Large intestine (tissue), 3 donors: Measurements from ENCODE around the gene AADACL3. TPM values are rescaled to one million over a fixed set of nuclear protein-coding genes. Genes with fewer than 3 reads are reported as not detected.

Experiments used
- DNase-seq, 2 donors: peaks; one replicate each; pipeline versions ENCODE4 v3.0.0 to v3.0.0-alpha.2; 2013
- H3K27ac ChIP-seq: one replicate; pipeline ENCODE4 v1.5.1; 2013; ENCODE audit warnings: low read length
- H3K27me3 ChIP-seq: 2 replicates; pipeline ENCODE4 v1.6.1; 2013; ENCODE audit warnings: low read length; ENCODE audit not compliant: control insufficient read depth, insufficient read depth
- H3K36me3 ChIP-seq: 2 replicates; pipeline ENCODE4 v1.6.1; 2013; ENCODE audit warnings: low read length; ENCODE audit not compliant: control insufficient read depth, insufficient read depth
- H3K4me1 ChIP-seq: one replicate; pipeline ENCODE4 v1.6.1; 2013; ENCODE audit warnings: low read length; ENCODE audit not compliant: control insufficient read depth, insufficient read depth
- H3K4me3 ChIP-seq: one replicate; pipeline ENCODE4 v1.5.1; 2013; ENCODE audit warnings: low read length
- H3K9me3 ChIP-seq: one replicate; pipeline ENCODE4 v1.6.1; 2013; ENCODE audit warnings: mild to moderate bottlenecking, low read depth, low read length, moderate library complexity; ENCODE audit not compliant: control insufficient read depth
- WGBS: methylation state at CpG from one replicate; pipeline ENCODE4 v1.1.5; 2013; ENCODE audit warnings: low lambda C conversion rate; ENCODE audit not compliant: insufficient coverage; 5-methylcytosine and 5-hydroxymethylcytosine counted together
- polyA plus RNA-seq: library from polyadenylated mRNA; unstranded; fragments of 120-200 nt; gene quantifications from one replicate; pipeline ENCODE4 v1.2.1, GENCODE V29; 2013

Gene AADACL3
- polyA plus RNA-seq, 1 donor = not detected

- WGBS = no CpG with 5 or more reads among the region's 4 CpGs
Observed at GRCh38 chr1:12763479-12763878, 47.6 kb downstream of the AADACL3 start.

DNA sequence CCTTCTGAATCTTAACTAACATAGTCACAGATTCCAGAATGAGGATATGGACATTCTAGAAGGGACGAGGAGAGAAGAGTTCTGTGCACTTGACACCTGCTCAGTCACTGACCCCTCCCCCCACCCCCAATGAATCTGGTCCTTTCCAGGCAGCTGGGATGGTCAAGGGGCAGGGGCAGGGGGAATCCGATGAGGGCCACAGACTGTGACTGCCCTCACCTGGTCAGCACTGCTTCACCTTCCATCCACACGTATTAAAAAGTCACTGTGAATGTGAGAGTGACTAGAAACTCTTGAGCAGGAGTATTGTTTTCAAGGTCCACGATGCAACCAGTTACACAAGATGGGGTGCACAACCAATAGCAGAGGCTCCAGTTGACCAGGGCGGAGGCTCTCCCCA, 48.1 kb downstream of the AADACL3 start:
- Histone ChIP-seq H3K27me3 (no peaks in the 10 kb centered on the region), H3K4me1 (no peaks in the 10 kb centered on the region), H3K36me3 (no peaks in the 10 kb centered on the region), H3K4me3 (no peak overlapping the region), H3K27ac (no peak overlapping the region), H3K9me3 (no peaks in the 10 kb centered on the region)
- DNase-seq = no peak
- no CpG with 5 or more reads among the region's 5 CpGs for WGBS

More at GRCh38 chr1:12763479-12763878, 47.6 kb downstream of the AADACL3 start:
- Histone ChIP-seq H3K27ac (no peak overlapping the region), H3K9me3 (no peaks in the 10 kb centered on the region), H3K36me3 (no peaks in the 10 kb centered on the region), H3K27me3 (no peaks in the 10 kb centered on the region), H3K4me1 (no peaks in the 10 kb centered on the region), H3K4me3 (no peak overlapping the region)
- DNase-seq = no peak

DNA sequence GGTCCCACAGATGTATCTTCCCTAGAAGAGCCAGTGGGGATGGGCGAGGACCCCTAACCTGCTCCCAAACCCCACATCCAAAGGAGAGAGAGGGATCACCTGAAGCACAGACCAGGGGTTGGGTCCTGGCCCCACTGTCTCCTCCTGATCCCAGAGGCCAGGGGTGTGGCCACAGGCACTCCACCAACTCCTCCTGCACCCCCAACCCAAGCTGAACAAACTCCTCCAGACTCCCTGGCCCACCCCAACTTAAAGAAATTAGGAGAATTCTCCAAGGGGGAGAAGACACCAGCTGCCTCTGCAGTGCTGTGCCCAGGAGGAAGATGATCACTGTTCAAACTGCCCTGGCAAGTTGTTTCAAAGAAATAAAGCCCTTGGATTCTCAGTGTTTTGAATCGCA, 53.1 kb downstream of the AADACL3 start:
- Histone ChIP-seq H3K36me3 (no peaks in the 10 kb centered on the region), H3K4me1 (no peaks in the 10 kb centered on the region), H3K9me3 (no peaks in the 10 kb centered on the region), H3K27me3 (no peaks in the 10 kb centered on the region), H3K27ac (no peak overlapping the region), H3K4me3 (no peak overlapping the region)
- DNase-seq = no peak
- 80% methylated on average over 1 of the region's 2 CpGs for WGBS

DNA sequence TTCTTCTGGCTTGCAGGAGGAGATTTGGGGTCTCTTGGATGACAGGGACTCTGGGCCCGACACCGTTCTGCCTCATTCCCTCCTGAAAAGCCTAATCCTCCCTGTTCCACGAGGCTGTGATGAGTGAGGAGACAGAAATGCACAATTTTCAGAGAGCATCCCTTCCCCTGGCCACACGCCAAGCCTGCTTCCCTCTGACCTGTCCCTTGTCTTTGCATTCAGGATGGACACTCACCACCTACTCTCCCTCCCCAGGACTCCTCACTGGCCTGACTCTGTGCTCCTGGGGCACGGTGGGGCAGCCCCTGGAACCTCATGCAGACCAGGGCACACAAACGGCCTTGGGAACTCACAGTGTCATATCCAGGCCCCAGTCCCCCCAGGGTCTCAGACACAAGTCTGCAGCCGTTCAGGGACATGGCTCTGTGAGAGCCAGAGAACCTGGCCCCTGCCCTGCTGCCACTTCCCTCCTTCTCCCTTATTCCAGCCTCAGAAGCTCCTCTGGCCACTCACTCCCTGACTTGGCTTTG, 54.1 kb downstream of the AADACL3 start:
- H3K9me3 ChIP-seq = no peaks in the 10 kb centered on the region

GRCh38 chr1:12770620-12771019, 54.7 kb downstream of the AADACL3 start:
- H3K27ac ChIP-seq = no peak overlapping the region
- DNase-seq = no peak
- no peaks in the 10 kb centered on the region for H3K27me3 ChIP-seq
- no peaks in the 10 kb centered on the region for H3K36me3 ChIP-seq
- no CpG with 5 or more reads among the region's 2 CpGs for WGBS
- no peak overlapping the region for H3K4me3 ChIP-seq
- no peaks in the 10 kb centered on the region for H3K9me3 ChIP-seq
- H3K4me1 ChIP-seq = no peaks in the 10 kb centered on the region

More for the DNA sequence above, 54.1 kb downstream of the AADACL3 start:
- no peak overlapping the region for H3K4me3 ChIP-seq
- WGBS = no CpG with 5 or more reads among the region's 7 CpGs
- no peaks in the 10 kb centered on the region for H3K36me3 ChIP-seq
- no peak for DNase-seq
- no peaks in the 10 kb centered on the region for H3K4me1 ChIP-seq
- H3K27ac ChIP-seq = no peak overlapping the region
- H3K27me3 ChIP-seq = no peaks in the 10 kb centered on the region

- WGBS = no CpG with 5 or more reads among the region's 5 CpGs
- H3K36me3 ChIP-seq = no peaks in the 10 kb centered on the region
- H3K4me3 ChIP-seq = no peak overlapping the region
- no peak overlapping the region for H3K27ac ChIP-seq
- no peak for DNase-seq
- H3K9me3 ChIP-seq = no peaks in the 10 kb centered on the region
- peaks cover 4% of the 10 kb centered on the region for H3K27me3 ChIP-seq
- no peaks in the 10 kb centered on the region for H3K4me1 ChIP-seq
Observed at GRCh38 chr1:12771186-12771585, 55.3 kb downstream of the AADACL3 start.

DNA sequence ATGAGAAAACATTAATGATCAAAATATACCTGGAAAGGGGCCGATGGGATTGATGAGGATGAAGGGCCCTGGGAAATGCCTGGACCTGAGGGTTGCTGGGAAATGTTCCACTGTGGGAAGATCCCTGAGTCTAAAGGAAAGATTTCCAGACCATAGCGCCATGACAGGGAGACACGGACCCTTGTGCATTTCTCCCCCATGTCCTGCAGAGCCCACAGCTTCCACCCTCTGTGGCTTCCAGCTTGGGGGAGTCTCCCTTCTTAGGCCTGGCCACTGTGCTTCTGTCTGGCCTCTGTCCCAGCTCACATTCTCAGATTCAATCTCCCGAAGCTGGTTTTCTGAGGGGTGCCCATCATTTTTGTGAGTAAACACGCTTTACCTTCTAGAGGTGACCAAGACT, 56.6 kb downstream of the AADACL3 start:
- 100% methylated on average over 1 of the region's 5 CpGs for WGBS
- H3K4me3 ChIP-seq = no peak overlapping the region
- H3K9me3 ChIP-seq = no peaks in the 10 kb centered on the region
- H3K27ac ChIP-seq = no peak overlapping the region
- no peaks in the 10 kb centered on the region for H3K4me1 ChIP-seq
- H3K36me3 ChIP-seq = no peaks in the 10 kb centered on the region
- DNase-seq = no peak
- H3K27me3 ChIP-seq = peaks cover 4% of the 10 kb centered on the region

- no CpG with 5 or more reads among the region's 5 CpGs for WGBS
- H3K27me3 ChIP-seq = peaks cover 4% of the 10 kb centered on the region
- H3K4me3 ChIP-seq = no peak within 1 kb of the TSS
- H3K27ac ChIP-seq = no peak within 1 kb of the TSS
- no peaks in the 10 kb centered on the region for H3K36me3 ChIP-seq
- H3K9me3 ChIP-seq = no peaks in the 10 kb centered on the region
- H3K4me1 ChIP-seq = no peaks in the 10 kb centered on the region
- no peak for DNase-seq
Observed at GRCh38 chr1:12773438-12773837, 57.5 kb downstream of the AADACL3 start, which contains the start of gene PRAMEF12. Gene PRAMEF12 (plus strand): TSS chr1:12773738. CDS start chr1:12774868, 1,130 bp downstream.

- no peak for DNase-seq
Observed at GRCh38 chr1:12774801-12775345, 59.0 kb downstream of the AADACL3 start.

DNA sequence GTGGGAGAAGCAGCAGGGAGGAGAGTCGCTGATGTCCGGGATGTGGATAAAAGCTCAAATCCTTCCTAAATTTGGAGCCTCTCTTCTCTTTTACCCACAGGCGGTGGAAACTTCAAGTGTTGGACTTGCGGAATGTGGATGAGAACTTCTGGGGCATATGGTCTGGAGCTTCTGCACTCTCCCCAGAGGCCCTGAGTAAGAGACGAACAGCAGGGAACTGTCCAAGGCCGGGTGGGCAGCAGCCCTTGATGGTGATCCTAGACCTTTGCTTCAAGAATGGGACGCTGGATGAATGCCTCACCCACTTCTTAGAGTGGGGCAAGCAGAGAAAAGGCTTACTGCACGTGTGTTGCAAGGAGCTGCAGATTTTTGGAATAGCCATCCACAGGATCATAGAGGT, 59.5 kb downstream of the AADACL3 start:
- Histone ChIP-seq H3K4me1 (no peaks in the 10 kb centered on the region), H3K9me3 (no peaks in the 10 kb centered on the region), H3K27ac (no peak overlapping the region), H3K36me3 (no peaks in the 10 kb centered on the region), H3K4me3 (no peak overlapping the region), H3K27me3 (peaks cover 4% of the 10 kb centered on the region)
- no peak for DNase-seq
- no CpG with 5 or more reads among the region's 8 CpGs for WGBS

More at GRCh38 chr1:12774801-12775345, 59.0 kb downstream of the AADACL3 start:
- no peak overlapping the region for H3K27ac ChIP-seq
- no peaks in the 10 kb centered on the region for H3K36me3 ChIP-seq
- no peaks in the 10 kb centered on the region for H3K9me3 ChIP-seq
- WGBS = no CpG with 5 or more reads among the region's 5 CpGs
- H3K4me1 ChIP-seq = no peaks in the 10 kb centered on the region
- no peak overlapping the region for H3K4me3 ChIP-seq
- peaks cover 4% of the 10 kb centered on the region for H3K27me3 ChIP-seq
